DMS79 (cell line): ENCODE data around the gene UPK3B.
"Not testable (repeated sequence)": the region's sequence is repeated elsewhere in the genome, so short reads cannot be mapped to it uniquely, and the experiment has no call there.

Experiments used
- DNase-seq: peaks from one replicate; lab custom pipeline; 2025; lab: John Stamatoyannopoulos, UW

UPK3B gene

DNA sequence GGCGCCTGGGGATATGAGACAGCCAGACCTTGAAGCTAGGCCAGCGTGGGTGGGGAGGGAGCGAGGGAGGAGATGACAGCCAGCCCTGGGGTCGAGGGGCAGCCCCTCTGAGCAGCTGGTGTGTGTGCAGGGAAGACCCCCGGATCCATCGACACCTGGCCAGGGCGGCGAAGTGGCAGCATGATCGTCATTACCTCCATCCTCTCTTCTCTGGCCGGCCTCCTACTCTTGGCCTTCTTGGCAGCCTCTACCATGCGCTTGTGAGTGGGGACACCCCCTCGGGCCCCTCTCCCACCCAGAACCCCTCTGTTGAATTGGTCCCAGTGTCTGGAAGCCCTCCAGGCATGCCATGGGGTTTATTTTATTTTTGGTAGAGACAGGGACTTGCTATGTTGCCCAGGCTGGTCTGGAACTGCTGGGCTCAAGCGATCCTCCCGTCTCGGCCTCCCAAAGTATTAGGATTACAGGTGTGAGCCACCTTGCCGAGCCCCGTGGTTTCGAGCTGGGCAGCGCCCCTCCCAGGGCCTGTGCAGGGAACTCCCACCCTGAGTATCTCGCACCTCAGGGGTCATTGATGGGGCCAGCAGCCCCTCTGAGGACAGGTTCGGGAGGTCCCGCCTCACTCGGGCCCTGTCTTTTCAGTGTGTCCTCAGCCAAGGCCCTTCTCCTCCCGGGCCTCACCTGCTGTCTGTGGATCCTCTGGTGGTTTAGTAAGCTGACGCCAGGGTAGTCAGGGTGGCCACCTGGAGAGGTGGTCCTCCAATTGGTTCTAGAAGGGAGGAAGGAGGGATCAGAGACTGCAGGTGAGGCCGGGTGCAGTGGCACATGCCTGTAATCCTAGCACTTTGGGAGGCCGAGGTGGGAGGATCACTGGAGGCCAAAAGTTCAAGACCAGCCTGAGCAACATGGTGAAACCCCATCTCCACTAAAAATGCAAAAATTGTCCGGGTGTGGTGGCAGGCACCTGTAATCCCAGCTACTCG lies 3.8 kb downstream of the UPK3B start:
- no peak for DNase-seq

DNA sequence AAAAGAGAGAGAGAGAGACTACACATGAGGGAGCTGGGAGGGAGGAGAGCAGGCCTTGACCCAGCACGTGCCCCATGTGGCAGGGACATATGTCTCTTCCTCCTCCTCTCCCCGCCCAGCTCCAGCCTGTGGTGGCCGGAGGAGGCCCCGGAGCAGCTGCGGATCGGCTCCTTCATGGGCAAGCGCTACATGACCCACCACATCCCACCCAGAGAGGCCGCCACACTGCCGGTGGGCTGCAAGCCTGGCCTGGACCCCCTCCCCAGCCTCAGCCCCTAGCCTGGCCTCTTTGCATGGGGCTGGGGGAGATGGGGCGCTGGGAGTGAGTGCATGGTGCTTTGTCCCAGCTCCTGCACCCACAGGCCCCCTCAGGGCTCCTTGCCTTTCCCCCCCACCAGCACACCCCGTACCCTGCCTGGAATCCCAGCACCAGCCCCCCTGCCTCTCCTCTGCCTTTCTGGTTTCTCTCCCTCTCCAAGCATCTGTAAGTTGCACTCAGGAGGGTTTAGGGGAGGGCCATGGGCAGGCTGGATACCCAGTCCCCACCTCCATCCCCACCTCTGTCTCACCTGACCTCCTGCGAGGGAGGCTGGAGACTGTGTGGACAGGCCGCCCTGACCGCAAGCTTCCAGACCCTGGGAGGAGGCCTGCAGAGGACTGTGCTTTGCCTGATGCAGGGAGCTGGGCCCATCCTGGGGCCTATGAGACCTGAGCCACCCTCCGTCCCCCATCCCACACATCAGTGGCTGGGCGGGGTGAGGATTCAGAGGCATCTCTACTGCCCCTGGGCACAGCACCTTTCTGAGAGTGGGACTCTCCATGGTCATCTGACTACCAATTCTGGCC lies 4.8 kb downstream of the UPK3B start:
- no peak for DNase-seq

DNA sequence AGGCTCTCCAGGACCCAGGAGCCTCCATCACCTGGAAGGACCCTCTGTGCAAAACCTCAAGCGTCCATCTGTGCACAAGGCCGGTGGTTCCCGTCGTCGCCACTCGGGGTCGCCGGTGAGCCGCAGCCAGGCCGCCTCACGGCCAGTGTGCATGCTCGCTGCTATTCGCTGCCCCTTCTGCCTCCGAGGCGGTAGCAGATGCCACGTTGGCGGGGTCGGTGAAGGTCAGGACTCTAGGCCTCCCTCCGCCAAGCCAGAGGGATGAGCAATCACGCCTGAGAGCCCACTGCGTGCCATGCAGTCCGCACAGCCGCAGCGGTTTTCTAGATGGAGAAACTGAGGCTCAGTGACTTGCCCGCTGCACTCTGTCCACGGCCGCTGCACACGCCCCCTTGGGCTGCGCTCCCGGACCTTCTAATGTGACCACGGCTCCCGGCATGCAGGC lies 5.7 kb downstream of the UPK3B start:
- DNase-seq: no peak

- DNase-seq: not testable (repeated sequence)
Observed at GRCh38 chr7:76516932-76517331, 6.6 kb downstream of the UPK3B start.

- not testable (repeated sequence) for DNase-seq
Observed at GRCh38 chr7:76526183-76526582, 15.8 kb downstream of the UPK3B start.

DNA sequence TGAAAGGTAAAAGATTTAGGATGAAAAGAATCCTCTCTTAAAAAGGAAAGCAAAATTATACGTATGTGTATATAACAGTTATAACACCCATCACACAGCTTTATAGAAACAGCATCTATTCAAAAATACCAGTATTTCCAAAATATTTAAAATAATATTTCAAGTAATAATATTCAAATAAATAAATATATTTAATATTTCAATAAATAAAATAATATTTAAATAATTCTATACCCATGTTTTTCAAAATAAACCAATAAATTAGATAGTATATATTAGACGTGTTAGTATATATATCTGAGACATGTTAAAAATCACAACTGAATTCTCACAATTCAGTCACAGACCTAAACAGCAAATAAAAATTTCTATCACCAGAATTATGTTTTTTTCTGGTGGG lies 21.3 kb downstream of the UPK3B start:
- DNase-seq: not testable (repeated sequence)

DNA sequence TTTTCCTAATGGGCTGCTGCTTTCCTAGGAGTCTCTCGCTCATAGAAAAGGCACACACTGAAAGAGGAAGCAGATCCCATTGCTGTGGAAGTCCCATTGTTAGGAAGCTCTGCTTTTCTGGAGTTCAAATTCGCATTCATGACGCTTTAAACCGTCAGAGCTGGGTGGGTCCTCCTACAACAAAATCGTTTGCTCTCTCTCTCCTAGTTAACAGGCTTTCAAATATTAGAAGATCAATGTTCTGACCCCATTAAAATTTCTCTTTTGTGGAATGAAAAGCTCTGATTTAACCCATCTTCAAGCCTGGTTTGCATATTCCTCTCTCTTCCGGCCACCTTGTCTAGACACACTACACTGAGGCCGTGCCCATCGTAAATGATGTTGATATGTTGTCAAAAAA lies 32.8 kb downstream of the UPK3B start, which contains the start of gene SPDYE16:
Gene SPDYE16, minus strand, starts transcription at position 101 of the 400 bp plus-strand sequence. CDS start 1,838 bp downstream, outside the sequence.
- DNase-seq: not testable (repeated sequence)

- peak; percentile 89 for DNase-seq
Observed at GRCh38 chr7:76549025-76549854, 38.9 kb downstream of the UPK3B start.

- not testable (repeated sequence) for DNase-seq
Observed at GRCh38 chr7:76549855-76550248, 39.5 kb downstream of the UPK3B start.

DNA sequence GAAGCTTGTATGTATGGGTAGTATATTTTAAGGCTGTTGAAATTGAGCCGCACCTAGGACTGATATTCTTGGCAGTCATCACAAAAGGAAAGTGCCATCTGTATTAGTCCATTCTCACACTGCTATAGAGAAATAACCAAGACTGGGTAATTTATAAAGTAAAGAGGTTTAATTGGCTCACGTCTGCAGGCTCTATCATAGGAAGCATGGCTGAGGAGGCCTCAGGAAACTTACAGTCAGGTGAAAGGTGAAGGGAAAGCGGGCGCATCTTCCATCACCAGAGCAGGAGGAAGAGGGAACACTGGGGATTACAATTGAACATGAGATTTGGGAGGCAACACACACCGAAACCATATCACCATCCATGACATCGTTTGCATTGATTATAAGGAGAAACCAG lies 41.6 kb downstream of the UPK3B start:
- not testable (repeated sequence) for DNase-seq

DNA sequence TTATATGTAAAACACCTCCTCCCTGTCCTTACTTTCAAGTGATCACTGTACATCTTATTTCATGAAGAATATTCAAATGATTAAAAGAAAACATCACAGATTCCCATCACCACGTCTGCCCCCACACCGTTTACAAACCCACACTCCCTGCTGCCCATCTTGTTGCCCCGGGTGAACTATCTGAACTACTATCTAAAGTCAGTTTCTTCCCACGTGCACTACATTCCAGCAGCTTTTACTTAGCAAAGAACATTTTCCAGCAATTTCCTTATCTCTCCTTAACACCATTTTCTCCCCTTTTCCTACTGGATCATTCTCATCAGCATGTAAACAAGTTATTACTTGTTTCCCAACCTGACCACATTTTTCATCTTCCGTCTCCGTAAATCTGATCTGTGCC lies 49.3 kb downstream of the UPK3B start:
- DNase-seq: not testable (repeated sequence)

GRCh38 chr7:76560157-76560556 lies 49.8 kb downstream of the UPK3B start:
- not testable (repeated sequence) for DNase-seq

GRCh38 chr7:76561342-76561741 lies 51.0 kb downstream of the UPK3B start:
- DNase-seq: not testable (repeated sequence)

- not testable (repeated sequence) for DNase-seq
Observed at GRCh38 chr7:76565001-76565400, 54.6 kb downstream of the UPK3B start.
